ENCODE results near the gene MFGE8.

MFGE8 gene

GRCh38 chr15:88894819-88895767, 18.1 kb downstream of the MFGE8 start, which contains the start of gene HAPLN3:
HAPLN3 (minus strand) TSS chr15:88895544; CDS start chr15:88887298, 8,246 bp downstream.
- TF ChIP-seq TAF1 (IDR thresholded peaks at IDR 0.05; ENCODE audit: borderline replicate concordance, low read depth, low read length) (no peak), POLR2A (IDR thresholded peaks at IDR 0.05; ENCODE audit: low read depth, low read length) (no peak), POLR2AphosphoS5 (IDR thresholded peaks at IDR 0.05; ENCODE audit: low read depth, low read length) (no peak)
- FAIRE-seq (no peak), DNase-seq (ENCODE audit: insufficient read length) (peak; percentile 51)

- no peak for TF ChIP-seq POLR2AphosphoS5 (IDR thresholded peaks at IDR 0.05; ENCODE audit: low read depth, low read length)
- TF ChIP-seq POLR2A (IDR thresholded peaks at IDR 0.05; ENCODE audit: low read depth, low read length) = no peak
- TF ChIP-seq TAF1 (IDR thresholded peaks at IDR 0.05; ENCODE audit: borderline replicate concordance, low read depth, low read length) = no peak
- peak; percentile 61 for DNase-seq (ENCODE audit: insufficient read length)
- peak; percentile 24 for FAIRE-seq
Observed at GRCh38 chr15:88894348-88894818, 18.8 kb downstream of the MFGE8 start.

GRCh38 chr15:88891540-88892254, 21.5 kb downstream of the MFGE8 start:
- DNase-seq (ENCODE audit: insufficient read length) = no peak
- no peak for FAIRE-seq

DNA sequence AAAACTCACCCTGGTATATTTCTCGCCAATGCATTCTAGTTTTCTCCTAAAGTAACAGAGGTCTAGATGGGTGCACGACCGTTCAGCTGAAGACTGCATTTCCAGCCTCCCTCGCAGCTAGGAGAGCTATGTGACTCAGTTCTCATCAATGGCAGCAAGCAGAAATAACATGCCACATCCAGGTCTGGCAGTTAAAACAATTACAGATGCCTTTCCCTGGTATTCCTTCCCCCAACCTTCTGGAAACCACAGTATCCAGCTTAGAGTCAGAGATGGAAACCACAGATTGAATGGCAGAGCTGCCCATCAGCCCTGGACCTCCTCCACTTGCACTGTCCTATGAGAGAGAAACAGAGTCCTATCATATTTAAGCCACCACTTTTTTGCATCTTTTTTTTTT, 22.7 kb downstream of the MFGE8 start:
- TF ChIP-seq TAF1 (IDR thresholded peaks at IDR 0.05; ENCODE audit: borderline replicate concordance, low read depth, low read length) = no peak
- no peak for TF ChIP-seq POLR2A (IDR thresholded peaks at IDR 0.05; ENCODE audit: low read depth, low read length)
- no peak for TF ChIP-seq POLR2AphosphoS5 (IDR thresholded peaks at IDR 0.05; ENCODE audit: low read depth, low read length)
- DNase-seq (ENCODE audit: insufficient read length) (no peak), FAIRE-seq (no peak)

More at GRCh38 chr15:88891540-88892254, 21.5 kb downstream of the MFGE8 start:
- TF ChIP-seq TAF1 (IDR thresholded peaks at IDR 0.05; ENCODE audit: borderline replicate concordance, low read depth, low read length) (no peak), POLR2AphosphoS5 (IDR thresholded peaks at IDR 0.05; ENCODE audit: low read depth, low read length) (no peak)

GRCh38 chr15:88888719-88889118, 24.5 kb downstream of the MFGE8 start:
- DNase-seq (ENCODE audit: insufficient read length) = no peak
- FAIRE-seq = no peak
- TF ChIP-seq POLR2AphosphoS5 (IDR thresholded peaks at IDR 0.05; ENCODE audit: low read depth, low read length) (no peak), POLR2A (IDR thresholded peaks at IDR 0.05; ENCODE audit: low read depth, low read length) (no peak), TAF1 (IDR thresholded peaks at IDR 0.05; ENCODE audit: borderline replicate concordance, low read depth, low read length) (no peak)

- TF ChIP-seq POLR2AphosphoS5 (IDR thresholded peaks at IDR 0.05; ENCODE audit: low read depth, low read length) = no peak
- no peak for TF ChIP-seq TAF1 (IDR thresholded peaks at IDR 0.05; ENCODE audit: borderline replicate concordance, low read depth, low read length)
- TF ChIP-seq POLR2A (IDR thresholded peaks at IDR 0.05; ENCODE audit: low read depth, low read length) = no peak
- FAIRE-seq = no peak
- DNase-seq (ENCODE audit: insufficient read length) = no peak
Observed at GRCh38 chr15:88887068-88887580, 26.1 kb downstream of the MFGE8 start.

DNA sequence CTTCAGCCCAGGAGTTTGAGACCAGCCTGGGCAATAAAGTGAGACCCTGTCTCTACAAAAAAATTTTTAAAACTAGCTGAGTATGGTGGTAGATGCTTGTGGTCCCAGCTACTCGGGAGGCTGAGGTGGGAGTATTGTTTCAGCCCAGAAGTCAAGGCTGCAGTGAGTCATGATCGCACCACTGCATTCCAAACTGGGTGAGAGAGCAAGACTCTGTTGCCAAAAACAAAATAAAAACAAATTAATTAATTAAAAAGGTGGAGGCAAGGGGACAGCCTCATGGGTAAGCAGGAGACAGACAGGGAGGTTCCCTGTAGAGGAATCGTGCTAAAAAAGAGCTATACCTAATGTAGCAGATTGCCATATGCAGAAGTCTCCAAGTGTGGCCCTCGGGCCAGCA, 30.4 kb downstream of the MFGE8 start:
- FAIRE-seq = no peak
- DNase-seq (ENCODE audit: insufficient read length) = no peak
- TF ChIP-seq POLR2A (IDR thresholded peaks at IDR 0.05; ENCODE audit: low read depth, low read length) = no peak
- TF ChIP-seq POLR2AphosphoS5 (IDR thresholded peaks at IDR 0.05; ENCODE audit: low read depth, low read length) = no peak
- TF ChIP-seq TAF1 (IDR thresholded peaks at IDR 0.05; ENCODE audit: borderline replicate concordance, low read depth, low read length) = no peak

DNA sequence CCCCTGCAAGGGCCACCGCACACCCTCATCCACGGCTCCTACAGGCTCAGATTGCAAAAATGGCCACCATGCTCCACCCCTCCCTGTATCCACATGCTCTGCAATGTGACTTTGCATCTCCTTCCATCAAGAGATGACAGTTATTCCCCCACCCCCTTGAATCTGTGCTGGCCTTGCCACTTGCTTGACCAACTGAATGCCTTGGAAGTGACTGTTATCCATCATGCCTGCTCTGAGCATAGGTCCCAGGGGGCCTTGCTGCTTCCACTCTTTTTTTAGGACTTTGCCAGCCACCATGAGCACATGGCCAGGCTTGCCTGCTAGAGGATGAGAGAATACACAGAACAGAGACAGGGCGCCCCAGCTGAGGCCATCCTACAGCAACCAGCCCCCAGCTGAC, 31.4 kb downstream of the MFGE8 start:
- no peak for TF ChIP-seq POLR2AphosphoS5 (IDR thresholded peaks at IDR 0.05; ENCODE audit: low read depth, low read length)
- no peak for TF ChIP-seq POLR2A (IDR thresholded peaks at IDR 0.05; ENCODE audit: low read depth, low read length)
- TF ChIP-seq TAF1 (IDR thresholded peaks at IDR 0.05; ENCODE audit: borderline replicate concordance, low read depth, low read length) = no peak
- no peak for FAIRE-seq
- no peak for DNase-seq (ENCODE audit: insufficient read length)

- FAIRE-seq = no peak
- DNase-seq (ENCODE audit: insufficient read length) = no peak
Observed at GRCh38 chr15:88880944-88881740, 32.0 kb downstream of the MFGE8 start.

DNA sequence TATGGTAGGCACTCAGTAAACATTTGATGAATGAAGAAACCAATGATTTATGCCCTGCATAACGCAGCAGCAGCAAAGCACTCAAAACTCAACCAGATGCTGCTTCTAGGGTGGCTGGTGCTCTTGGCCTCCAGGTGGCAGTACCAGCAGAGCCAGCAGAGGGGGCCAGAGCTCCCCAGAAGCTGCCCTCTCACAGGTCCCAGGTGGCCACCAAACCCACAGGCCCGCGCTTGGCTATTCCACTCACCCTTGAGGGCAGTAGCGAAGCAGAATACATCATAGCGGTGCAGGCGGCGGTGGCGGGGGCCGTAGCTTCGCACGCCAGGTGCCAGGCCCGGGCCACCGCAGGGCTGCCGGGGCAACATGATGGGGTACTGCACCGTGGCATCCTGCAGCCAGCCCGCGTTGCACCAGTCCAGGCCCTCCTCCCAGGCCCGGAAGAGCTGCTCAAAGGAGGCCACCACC, 34.4 kb downstream of the MFGE8 start:
- DNase-seq (ENCODE audit: insufficient read length) = peak; percentile 74
- TF ChIP-seq POLR2AphosphoS5 (IDR thresholded peaks at IDR 0.05; ENCODE audit: low read depth, low read length) (no peak), POLR2A (IDR thresholded peaks at IDR 0.05; ENCODE audit: low read depth, low read length) (no peak), TAF1 (IDR thresholded peaks at IDR 0.05; ENCODE audit: borderline replicate concordance, low read depth, low read length) (no peak)
- peak; percentile 54 for FAIRE-seq

More at GRCh38 chr15:88880944-88881740, 32.0 kb downstream of the MFGE8 start:
- TF ChIP-seq POLR2AphosphoS5 (IDR thresholded peaks at IDR 0.05; ENCODE audit: low read depth, low read length) (no peak), POLR2A (IDR thresholded peaks at IDR 0.05; ENCODE audit: low read depth, low read length) (no peak), TAF1 (IDR thresholded peaks at IDR 0.05; ENCODE audit: borderline replicate concordance, low read depth, low read length) (no peak)

Data from GM12892 (cell line).